K562 (cell line): ENCODE measurements around the gene RXRA. TPM values are rescaled to one million over a fixed set of nuclear protein-coding genes. Genes with fewer than 3 reads are reported as not detected.

ENCODE experiments used
- ATAC-seq: fragments of 200-7000 bp; cut with Tn5 transposase; 3 replicates; pipeline ENCODE4 v1.9.1; 2020; ENCODE audit warnings: moderate library complexity
- BruUV-seq: library from RNA; stranded (reverse); fragments of 400-500 nt; replicated peaks from 2 replicates; lab custom pipeline; 2021; lab: Mats Ljungman, UMichigan
- CTCF ChIA-PET: fragments of 300-600 bp; formaldehyde crosslinking; extraction: SDS; loops from one replicate; lab custom pipeline; 2021; ENCODE audit warnings: low intra/inter-chr PET ratio; lab: Yijun Ruan, JAX
- POLR2A ChIA-PET: fragments of 300-600, 350-650 bp; sonication (Branson Sonifier 250); formaldehyde crosslinking; extraction: SDS; loops from one replicate; lab custom pipeline; 2021; ENCODE audit warnings: antibody characterized with exemption, inconsistent platforms; lab: Yijun Ruan, JAX
- DNase-seq, 4 experiments: peaks; one replicate each; pipeline versions ENCODE4 v3.0.0 to v3.0.0-alpha.2; 2011 to 2018; ENCODE audit warnings: low spot score in 3 of 4, mixed read lengths in 3 of 4; ENCODE audit errors: extremely low read depth in 1 of 4
- FAIRE-seq: peaks from 2 replicates; lab custom pipeline; 2011; peaks lifted over from hg19 to GRCh38; lab: Jason Lieb, UNC
- H2AFZ ChIP-seq: 2 replicates; pipeline ENCODE4 v1.6.0; 2011; ENCODE audit warnings: low read depth, low read length, control low read depth, inconsistent platforms
- H3K27ac ChIP-seq: fragments of 200-600 bp; 3 replicates; pipeline ENCODE4 v1.8.0; 2011; ENCODE audit warnings: low read depth, mild to moderate bottlenecking, control low read depth, inconsistent platforms, low read length, moderate library complexity, mixed read lengths; ENCODE audit errors: extremely low read depth
- H3K27me3 ChIP-seq, 2 experiments: fragments of 300-600 bp in 1 of 2; 2 replicates in 1 of 2; 3 replicates in 1 of 2; pipeline versions ENCODE4 v1.6.0 to v1.8.0; 2011; ENCODE audit warnings: inconsistent platforms in 2 of 2, low read length in 2 of 2, mild to moderate bottlenecking in 1 of 2, mixed read lengths in 1 of 2, moderate library complexity in 1 of 2; ENCODE audit not compliant: control insufficient read depth in 2 of 2, insufficient read depth in 2 of 2
- H3K36me3 ChIP-seq: fragments of 300-600 bp; 3 replicates; pipeline ENCODE4 v1.8.0; 2011; ENCODE audit warnings: mild to moderate bottlenecking, low read length, inconsistent platforms; ENCODE audit not compliant: control insufficient read depth, insufficient read depth
- H3K4me1 ChIP-seq, 2 experiments: fragments of 200-600 bp in 1 of 2; replicated peaks in 1 of 2; 2 replicates in 1 of 2; 3 replicates in 1 of 2; pipeline versions ENCODE4 v1.5.1 to v1.8.0; 2011; ENCODE audit warnings: inconsistent platforms in 2 of 2, low read length in 2 of 2, mild to moderate bottlenecking in 1 of 2, mixed read lengths in 1 of 2, moderate library complexity in 1 of 2; ENCODE audit not compliant: control insufficient read depth in 2 of 2, insufficient read depth in 2 of 2
- H3K4me2 ChIP-seq: 2 replicates; pipeline ENCODE4 v1.6.1; 2011; ENCODE audit warnings: low read length, control low read depth, inconsistent platforms, mixed read lengths; ENCODE audit not compliant: insufficient read depth
- H3K4me3 ChIP-seq: fragments of 200-600 bp; sonication (generic), shearing (Covaris generic); 2 replicates; pipeline ENCODE4 v1.5.1; 2016; ENCODE audit warnings: control low read depth, inconsistent platforms
- H3K79me2 ChIP-seq: fragments of 200-600 bp; 3 replicates; pipeline ENCODE4 v1.8.0; 2011; ENCODE audit warnings: low read length, inconsistent platforms; ENCODE audit not compliant: control insufficient read depth, insufficient read depth
- H3K9ac ChIP-seq, 2 experiments: 2 replicates each; pipeline versions ENCODE4 v1.6.0 to v1.6.1; 2011; ENCODE audit warnings: low read depth in 2 of 2, low read length in 2 of 2, control low read depth in 1 of 2, inconsistent platforms in 1 of 2, mild to moderate bottlenecking in 1 of 2, mixed read lengths in 1 of 2; ENCODE audit not compliant: insufficient read depth in 1 of 2
- H3K9me1 ChIP-seq: one replicate; pipeline ENCODE4 v1.6.0; 2011; ENCODE audit warnings: inconsistent platforms, mild to moderate bottlenecking, low read length, moderate library complexity; ENCODE audit not compliant: control insufficient read depth, insufficient read depth
- H3K9me3 ChIP-seq: replicated peaks from 2 replicates; pipeline ENCODE4 v1.5.1; 2011; ENCODE audit warnings: low read depth, low read length, inconsistent platforms; ENCODE audit not compliant: control insufficient read depth, insufficient read depth
- H4K20me1 ChIP-seq: replicated peaks from 2 replicates; pipeline ENCODE4 v1.6.1; 2011; ENCODE audit warnings: low read length, inconsistent platforms, mixed read lengths; ENCODE audit not compliant: control insufficient read depth, insufficient read depth
- ARHGAP35 ChIP-seq: fragments of 450-650 bp; IDR thresholded peaks from 2 replicates; pipeline ENCODE4 v1.6.1; 2018; ENCODE audit not compliant: partially characterized antibody
- BCLAF1 ChIP-seq, 2 experiments: fragments of 450-650 bp in 1 of 2; IDR thresholded peaks; 2 replicates each; pipeline ENCODE4 v1.6.1; 2011 to 2017; ENCODE audit warnings: low read depth in 2 of 2, antibody characterized with exemption in 1 of 2, borderline replicate concordance in 1 of 2, low read length in 1 of 2, mild to moderate bottlenecking in 1 of 2, mixed read lengths in 1 of 2; ENCODE audit not compliant: control insufficient read depth in 1 of 2
- ETV6 ChIP-seq, 3 experiments: fragments of 150-350 bp in 1 of 3; sonication (generic) in 1 of 3; formaldehyde crosslinking in 1 of 3; IDR thresholded peaks; 2 replicates each; pipeline versions ENCODE4 v1.6.1 to v1.8.0; 2014 to 2022; ENCODE audit warnings: borderline replicate concordance in 2 of 3, low read depth in 2 of 3, antibody characterized with exemption in 1 of 3, low read length in 1 of 3, mild to moderate bottlenecking in 1 of 3, missing genetic modification reagents in 1 of 3
- HBP1 ChIP-seq: fragments of 450-650 bp; formaldehyde crosslinking; IDR thresholded peaks from 2 replicates; pipeline ENCODE4 v1.4.0; 2022; ENCODE audit warnings: missing genetic modification characterization
- KLF1 ChIP-seq: fragments of 450-650 bp; IDR thresholded peaks from 2 replicates; pipeline ENCODE4 v1.6.1; 2016; ENCODE audit warnings: missing genetic modification characterization, missing compliant biosample characterization
- NCOA6 ChIP-seq: fragments of 450-650 bp; IDR thresholded peaks from 2 replicates; pipeline ENCODE4 v1.6.1; 2017; ENCODE audit warnings: mild to moderate bottlenecking
- PTTG1 ChIP-seq: fragments of 450-650 bp; IDR thresholded peaks from 2 replicates; pipeline ENCODE4 v1.6.1; 2016; ENCODE audit warnings: low read depth, mild to moderate bottlenecking, missing genetic modification characterization, missing compliant biosample characterization
- SMC3 ChIP-seq: conservative IDR thresholded peaks from 2 replicates; pipeline ENCODE4 v1.6.1; 2011; ENCODE audit warnings: low read depth, low read length, improper control_type of control experiment; ENCODE audit not compliant: insufficient read depth
- SPI1 ChIP-seq: IDR thresholded peaks from 2 replicates; pipeline ENCODE4 v1.6.1; 2011; ENCODE audit warnings: low read depth, low read length, control low read depth, borderline replicate concordance
- ZFP1 ChIP-seq: fragments of 450-650 bp; formaldehyde crosslinking; IDR thresholded peaks from 2 replicates; pipeline ENCODE4 v1.4.0; 2020; ENCODE audit warnings: mild to moderate bottlenecking, mixed read lengths
- ZNF134 ChIP-seq: fragments of 250-450 bp; sonication (Bioruptor Pico); conservative IDR thresholded peaks from 2 replicates; pipeline ENCODE4 v1.4.0; 2020
- ZNF431 ChIP-seq: sonication (generic); formaldehyde crosslinking; IDR thresholded peaks from 2 replicates; pipeline ENCODE4 v1.8.0; 2022; ENCODE audit warnings: mild to moderate bottlenecking, missing genetic modification reagents
- WGBS: fragments of 100-300 bp; shearing (Covaris generic); methylation state at CpG from one replicate; pipeline ENCODE4 v1.1.6; 2016; ENCODE audit warnings: low coverage, mixed read lengths; ENCODE audit not compliant: insufficient coverage; ENCODE audit errors: missing lambda C conversion rate; 5-methylcytosine and 5-hydroxymethylcytosine counted together
- in situ Hi-C: fragments of 300-500 bp; cut with MboI; formaldehyde crosslinking; loops from 4 replicates; pipeline ENCODE4 v1.15.0; 2018; ENCODE audit warnings: inconsistent platforms, mixed read lengths
- intact Hi-C: fragments of 100-400 bp; cut with micrococcal nuclease; formaldehyde crosslinking; loops from 2 replicates; pipeline ENCODE4 v1.14.2; 2022
- polyA plus RNA-seq, 8 experiments: library from polyadenylated mRNA; depleted of rRNA in 4 of 8; stranded (reverse) in 5 of 8; unstranded in 3 of 8; fragments of >200 nt; fragmentation: Nextera tagmentation in 2 of 8; fragmentation: Illumina TruSeq in 1 of 8; extraction: Ambion mirVana in 2 of 8; extraction: Trizol in 1 of 8; gene quantifications; 2 replicates each; pipeline versions ENCODE4 v1.2.1 to v1.2.3, GENCODE V29; 2011 to 2014; ENCODE audit warnings: inconsistent platforms in 1 of 8, missing spikeins in 1 of 8
- total RNA-seq, 7 experiments: library from RNA; depleted of rRNA in 6 of 7; stranded (reverse); fragments of >200 nt in 6 of 7; fragmentation: Illumina TruSeq in 2 of 7; extraction: Trizol in 2 of 7; gene quantifications; 2 replicates each; pipeline versions ENCODE4 v1.2.1 to v1.2.3, GENCODE V29; 2011 to 2021; ENCODE audit warnings: low replicate concordance in 1 of 7

RXRA gene
- total and polyA plus RNA-seq, 9 of the 15 experiments (the other 6 are each of a cell fraction or from before 2014, with no cell fraction given) = 0.35 to 23.6 (median 4.6) TPM

- ChIA-PET POLR2A (interaction anchor here (0.8 kb wide), 1 partner anchor 12 kb away, joined by 3 read pairs; no protein-coding TSS in a partner anchor), CTCF (no interaction called here)
- FAIRE-seq (peak; percentile 51), DNase-seq (no peak), ATAC-seq (no peak)
- TF ChIP-seq SMC3 = no peak
- TF ChIP-seq ZFP1 (CRISPR knock-in tag) = no peak
- TF ChIP-seq SPI1 = no peak
- TF ChIP-seq ZNF431 (CRISPR knock-in tag) = no peak
- TF ChIP-seq BCLAF1 (IDR thresholded peaks at IDR 0.05; ENCODE audit: borderline replicate concordance in 1 of 2, control insufficient read depth in 1 of 2, low read depth in 2 of 2, low read length in 1 of 2) = no peak
- no peak for TF ChIP-seq ETV6 (IDR thresholded peaks at IDR 0.05; ENCODE audit: borderline replicate concordance in 1 of 2, low read depth in 2 of 2, low read length in 1 of 2)
- TF ChIP-seq ETV6 (CRISPR knock-in tag; IDR thresholded peaks at IDR 0.05; ENCODE audit: borderline replicate concordance) = no peak
- TF ChIP-seq HBP1 = no peak
- no peak for TF ChIP-seq ZNF134 (CRISPR knock-in tag)
- TF ChIP-seq KLF1 = no peak
- TF ChIP-seq NCOA6 = no peak
- TF ChIP-seq PTTG1 (tag) = no peak
- TF ChIP-seq ARHGAP35 = no peak
- Histone ChIP-seq H3K27me3 (peaks cover 32 to 84% of the 10 kb centered on the region in 2 experiments; a peak in 4 of 5 replicates), H3K79me2 (no peaks in the 10 kb centered on the region), H3K9me3 (no peaks in the 10 kb centered on the region), H3K4me2 (no peak overlapping the region), H3K36me3 (no peaks in the 10 kb centered on the region), H4K20me1 (peaks cover 14% of the 10 kb centered on the region; the same call in 1 of the 2 replicates), H3K9me1 (no peaks in the 10 kb centered on the region), H3K4me3 (no peak overlapping the region), H3K4me1 (peaks cover 0 to 16% of the 10 kb centered on the region in 2 experiments; a peak in 1 of 5 replicates), H3K27ac (no peak overlapping the region), H3K9ac (no peak overlapping the region), H2AFZ (no peak overlapping the region)
- whole genome bisulfite sequencing = 12% methylated on average over 14 of the region's 15 CpGs
- intact Hi-C loops = no loop called here
- in situ Hi-C loops = no loop called here
- no TSS peak for BruUV-seq
Observed at GRCh38 chr9:134285215-134285845, 40.9 kb upstream of the RXRA start.
